Measurements from ENCODE around the gene RAD51C. TPM values are rescaled to one million over a fixed set of nuclear protein-coding genes. Genes with fewer than 3 reads are reported as not detected.

RAD51C gene
- total RNA-seq, 2 experiments from 2014 or later = 51.0 to 118 TPM

DNA sequence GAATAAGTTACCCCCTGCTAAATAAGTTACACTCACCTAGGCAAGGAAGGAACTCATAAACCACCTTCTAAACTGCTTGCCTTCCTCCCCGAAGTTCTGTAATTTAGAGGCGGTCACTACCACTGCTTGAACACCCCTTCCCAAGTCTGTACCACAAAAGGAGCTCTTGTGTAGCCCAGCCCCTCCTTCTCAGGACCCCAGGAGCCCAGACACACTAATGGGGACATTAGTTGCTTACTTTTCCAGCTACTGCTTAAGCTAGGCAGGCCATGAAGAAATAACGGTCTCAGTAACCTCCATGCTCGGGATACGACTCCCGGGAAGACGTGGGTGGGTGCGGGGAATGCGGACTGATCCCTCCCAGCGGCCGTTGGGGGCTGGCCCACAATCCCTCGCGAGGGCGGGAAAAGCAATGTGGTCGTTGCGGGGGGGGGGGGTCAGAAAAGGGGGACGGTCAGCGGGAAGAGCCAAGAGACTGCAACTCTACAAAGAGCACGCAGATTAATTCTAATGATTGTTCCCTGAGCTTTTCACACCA, 632 bp upstream of the RAD51C start, which contains the start of gene TEX14:
Gene TEX14 (minus strand): TSS at position 345 of the 538 bp plus-strand sequence. CDS start 40,044 bp downstream, outside the sequence.
- Histone ChIP-seq H3K9me2 (ENCODE audit: insufficient read depth, low read length) (no peaks in the 10 kb centered on the region), H3K79me2 (ENCODE audit: insufficient read depth, low read depth, low read length) (peaks cover 37% of the 10 kb centered on the region), H3K4me2 (ENCODE audit: low read length) (peak within 1 kb of the TSS; percentile 89), H3K9me3 (ENCODE audit: low read length) (no peaks in the 10 kb centered on the region), H2AFZ (ENCODE audit: low read length) (peak within 1 kb of the TSS; percentile 98), H3K4me3 (ENCODE audit: low read depth, low read length, poor library complexity, severe bottlenecking) (peak within 1 kb of the TSS; percentile 84), H3K27ac (ENCODE audit: low read depth, low read length, poor library complexity, severe bottlenecking) (peak within 1 kb of the TSS; percentile 67), H4K20me1 (ENCODE audit: insufficient read depth, low read length) (peaks cover 6% of the 10 kb centered on the region; the same call in 1 of the 2 replicates), H3K4me1 (ENCODE audit: insufficient read depth, low read length, poor library complexity, severe bottlenecking) (peaks cover 23% of the 10 kb centered on the region), H3K36me3 (ENCODE audit: insufficient read depth, low read length) (peaks cover 26% of the 10 kb centered on the region)
- intact Hi-C loops (cut with micrococcal nuclease; ENCODE audit: unreplicated experiment) = loop anchor here (1.0 to 10.0 kb wide), 3 partner anchors 32 to 177 kb away; partner anchors contain the start of gene MTMR4
- POLR2A ChIA-PET = interaction anchor here (0.5 to 1.7 kb wide), 8 partner anchors 9 to 496 kb away, joined by 3 to 5 read pairs (median 4); no protein-coding TSS in a partner anchor
- no TSS peak for BruUV-seq (replicated peaks)
- TF ChIP-seq EZH2phosphoT487 (IDR thresholded peaks at IDR 0.05; ENCODE audit: borderline replicate concordance, low read depth, low read length) (no peak), CTCF (conservative IDR thresholded peaks at IDR 0.05; ENCODE audit: low read length) (no peak)
- DNase-seq (ENCODE audit: low spot score) = no peak
- CTCF ChIA-PET (ENCODE audit: unreplicated experiment) = no interaction called here

- DNase-seq (ENCODE audit: low spot score) = peak; percentile 12
- H3K4me2 ChIP-seq (ENCODE audit: low read length) = peak overlapping the region; percentile 89
- H4K20me1 ChIP-seq (ENCODE audit: insufficient read depth, low read length) = peaks cover 6% of the 10 kb centered on the region; the same call in 1 of the 2 replicates
- H3K9me2 ChIP-seq (ENCODE audit: insufficient read depth, low read length) = no peaks in the 10 kb centered on the region
- ChIA-PET CTCF (ENCODE audit: unreplicated experiment) (no interaction called here), POLR2A (interaction anchor here (0.6 to 2.0 kb wide), 6 partner anchors 8 to 362 kb away, joined by 3 to 18 read pairs (median 4); no protein-coding TSS in a partner anchor)
- no peak for TF ChIP-seq EZH2phosphoT487 (IDR thresholded peaks at IDR 0.05; ENCODE audit: borderline replicate concordance, low read depth, low read length)
- no peak for TF ChIP-seq CTCF (conservative IDR thresholded peaks at IDR 0.05; ENCODE audit: low read length)
- peak overlapping the region; percentile 98; the same call in 1 of the 2 replicates for H2AFZ ChIP-seq (ENCODE audit: low read length)
- peaks cover 23% of the 10 kb centered on the region for H3K4me1 ChIP-seq (ENCODE audit: insufficient read depth, low read length, poor library complexity, severe bottlenecking)
- BruUV-seq (replicated peaks) = no TSS peak
- H3K27ac ChIP-seq (ENCODE audit: low read depth, low read length, poor library complexity, severe bottlenecking) = peak overlapping the region; percentile 67
- peaks cover 30% of the 10 kb centered on the region for H3K36me3 ChIP-seq (ENCODE audit: insufficient read depth, low read length)
- intact Hi-C loops (cut with micrococcal nuclease; ENCODE audit: unreplicated experiment) = loop anchor here (2.0 to 10.0 kb wide), 2 partner anchors 62 to 178 kb away; partner anchors contain the start of gene MTMR4
- no peaks in the 10 kb centered on the region for H3K9me3 ChIP-seq (ENCODE audit: low read length)
- H3K79me2 ChIP-seq (ENCODE audit: insufficient read depth, low read depth, low read length) = peaks cover 37% of the 10 kb centered on the region
- H3K4me3 ChIP-seq (ENCODE audit: low read depth, low read length, poor library complexity, severe bottlenecking) = peak overlapping the region; percentile 84
Measured at GRCh38 chr17:58693208-58693607, 806 bp downstream of the RAD51C start.

DNA sequence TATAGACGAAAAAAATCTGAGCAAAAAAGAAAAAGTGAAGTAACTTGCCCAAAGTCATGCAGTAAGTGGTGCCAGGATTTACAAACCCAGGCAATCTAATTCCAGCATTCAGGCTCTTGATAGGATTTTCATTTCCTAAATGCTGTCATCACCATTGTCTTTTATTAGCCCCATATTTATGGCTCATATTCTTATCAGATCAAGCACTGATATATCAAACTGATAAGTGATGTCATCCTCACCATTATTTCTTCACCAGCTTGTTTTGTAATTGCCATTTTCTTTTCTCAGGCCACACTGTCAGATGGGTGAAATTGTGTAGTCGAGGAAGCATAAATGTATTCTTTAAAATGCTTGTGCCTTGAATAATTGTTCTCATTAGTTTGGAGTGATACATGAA, 1.3 kb downstream of the RAD51C start:
- H4K20me1 ChIP-seq (ENCODE audit: insufficient read depth, low read length) = peaks cover 6% of the 10 kb centered on the region; the same call in 1 of the 2 replicates
- H3K27ac ChIP-seq (ENCODE audit: low read depth, low read length, poor library complexity, severe bottlenecking) = no peak overlapping the region
- BruUV-seq (replicated peaks) = no TSS peak
- POLR2A ChIA-PET = interaction anchor here (0.6 to 2.0 kb wide), 3 partner anchors 31 to 328 kb away, joined by 3 to 18 read pairs (median 4); no protein-coding TSS in a partner anchor
- H3K4me1 ChIP-seq (ENCODE audit: insufficient read depth, low read length, poor library complexity, severe bottlenecking) = peaks cover 23% of the 10 kb centered on the region
- CTCF ChIA-PET (ENCODE audit: unreplicated experiment) = no interaction called here
- no peak overlapping the region for H2AFZ ChIP-seq (ENCODE audit: low read length)
- H3K9me3 ChIP-seq (ENCODE audit: low read length) = no peaks in the 10 kb centered on the region
- intact Hi-C loops (cut with micrococcal nuclease; ENCODE audit: unreplicated experiment) = loop anchor here (2.0 to 10.0 kb wide), 2 partner anchors 63 to 179 kb away; partner anchors contain the start of gene MTMR4
- no peak for DNase-seq (ENCODE audit: low spot score)
- H3K4me3 ChIP-seq (ENCODE audit: low read depth, low read length, poor library complexity, severe bottlenecking) = peak overlapping the region; percentile 84
- H3K4me2 ChIP-seq (ENCODE audit: low read length) = peak overlapping the region; percentile 89
- TF ChIP-seq CTCF (conservative IDR thresholded peaks at IDR 0.05; ENCODE audit: low read length) (no peak), EZH2phosphoT487 (IDR thresholded peaks at IDR 0.05; ENCODE audit: borderline replicate concordance, low read depth, low read length) (no peak)
- H3K36me3 ChIP-seq (ENCODE audit: insufficient read depth, low read length) = peaks cover 36% of the 10 kb centered on the region
- H3K79me2 ChIP-seq (ENCODE audit: insufficient read depth, low read depth, low read length) = peaks cover 37% of the 10 kb centered on the region
- H3K9me2 ChIP-seq (ENCODE audit: insufficient read depth, low read length) = no peaks in the 10 kb centered on the region

Measured in OCI-LY7 (cell line).